ENCODE results near the gene LHFPL2. TPM values are rescaled to one million over a fixed set of nuclear protein-coding genes. Genes with fewer than 3 reads are reported as not detected.
A peak's percentile ranks its signal among the peaks of the same experiment; 100 is the strongest.

LHFPL2 gene
- polyA plus RNA-seq, 3 donors: 3.7 to 11.6 (median 7.3) TPM

DNA sequence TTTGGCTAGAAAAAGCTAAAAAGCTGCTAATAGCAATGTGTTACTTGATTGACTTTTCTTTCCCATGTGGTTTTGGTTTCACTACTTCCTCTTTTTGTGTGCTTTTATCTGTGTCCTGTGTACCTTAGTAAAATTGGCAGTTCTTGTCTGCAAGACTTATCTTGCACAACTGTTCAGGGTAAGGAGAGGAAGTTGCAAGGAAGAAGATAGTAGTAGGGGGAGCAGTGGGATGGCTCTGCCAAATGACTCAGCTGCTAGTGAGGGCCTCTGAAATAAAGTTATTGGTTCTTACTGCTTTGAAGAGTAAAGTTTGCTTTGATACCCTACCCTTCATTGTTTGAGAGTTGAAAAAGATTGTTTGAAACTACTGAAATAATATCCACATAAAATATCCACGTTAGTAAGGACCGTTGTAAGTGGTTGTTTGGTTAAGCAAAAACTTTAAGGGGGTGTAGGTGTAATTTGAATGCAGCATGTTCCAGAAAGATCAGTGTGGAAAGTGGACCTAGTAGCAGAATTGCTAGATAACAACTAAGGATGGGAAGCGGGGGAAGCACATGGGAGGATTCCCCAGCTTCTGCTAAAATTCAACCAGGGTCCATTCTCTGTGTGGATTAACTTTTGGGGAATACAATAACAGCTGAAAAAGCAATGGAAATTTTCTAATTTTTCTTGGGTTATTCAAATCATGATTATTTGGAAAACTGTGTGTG lies 164.6 kb downstream of the LHFPL2 start:
- no peaks in the 10 kb centered on the region for H4K20me1 ChIP-seq (ENCODE audit: insufficient read depth, low read length)
- H3K9me3 ChIP-seq (replicated peaks in 1 of 2; ENCODE audit: control insufficient read depth in 1 of 2, insufficient read depth in 1 of 2, low read length in 2 of 2): no peaks in the 10 kb centered on the region
- no peak overlapping the region for H2AFZ ChIP-seq (ENCODE audit: insufficient read depth, low read depth, low read length, poor library complexity, severe bottlenecking)
- H3K27ac ChIP-seq (ENCODE audit: low read depth in 1 of 2, low read length in 2 of 2): peak overlapping the region; percentile 19 to 82
- intact Hi-C loops (cut with micrococcal nuclease): loop anchor here in 1 of 2 donors (5.0 to 10.0 kb wide), 3 partner anchors 43 to 291 kb away; no protein-coding TSS in a partner anchor
- TF ChIP-seq, protein P1, sequence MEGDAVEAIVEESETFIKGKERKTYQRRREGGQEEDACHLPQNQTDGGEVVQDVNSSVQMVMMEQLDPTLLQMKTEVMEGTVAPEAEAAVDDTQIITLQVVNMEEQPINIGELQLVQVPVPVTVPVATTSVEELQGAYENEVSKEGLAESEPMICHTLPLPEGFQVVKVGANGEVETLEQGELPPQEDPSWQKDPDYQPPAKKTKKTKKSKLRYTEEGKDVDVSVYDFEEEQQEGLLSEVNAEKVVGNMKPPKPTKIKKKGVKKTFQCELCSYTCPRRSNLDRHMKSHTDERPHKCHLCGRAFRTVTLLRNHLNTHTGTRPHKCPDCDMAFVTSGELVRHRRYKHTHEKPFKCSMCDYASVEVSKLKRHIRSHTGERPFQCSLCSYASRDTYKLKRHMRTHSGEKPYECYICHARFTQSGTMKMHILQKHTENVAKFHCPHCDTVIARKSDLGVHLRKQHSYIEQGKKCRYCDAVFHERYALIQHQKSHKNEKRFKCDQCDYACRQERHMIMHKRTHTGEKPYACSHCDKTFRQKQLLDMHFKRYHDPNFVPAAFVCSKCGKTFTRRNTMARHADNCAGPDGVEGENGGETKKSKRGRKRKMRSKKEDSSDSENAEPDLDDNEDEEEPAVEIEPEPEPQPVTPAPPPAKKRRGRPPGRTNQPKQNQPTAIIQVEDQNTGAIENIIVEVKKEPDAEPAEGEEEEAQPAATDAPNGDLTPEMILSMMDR (IDR thresholded peaks at IDR 0.05): no peak
- peaks cover 51% of the 10 kb centered on the region for H3K4me1 Mint-ChIP-seq
- H3K9ac ChIP-seq (ENCODE audit: insufficient read depth, low read length, poor library complexity, severe bottlenecking): peak overlapping the region; percentile 2
- H3K79me2 ChIP-seq (ENCODE audit: insufficient read depth, low read length): peaks cover 7% of the 10 kb centered on the region
- no peaks in the 10 kb centered on the region for H3K27me3 ChIP-seq (ENCODE audit: control insufficient read depth in 2 of 2, insufficient read depth in 2 of 2, low read length in 2 of 2)
- peaks cover 9 to 29% of the 10 kb centered on the region in 2 donors for H3K36me3 ChIP-seq (replicated peaks in 1 of 2; ENCODE audit: control insufficient read depth in 1 of 2, insufficient read depth in 2 of 2, low read length in 2 of 2)
- H3K36me3 Mint-ChIP-seq: peaks cover 36 to 38% of the 10 kb centered on the region in 2 donors
- H3K27me3 Mint-ChIP-seq (ENCODE audit: low read depth in 3 of 3): no peaks in the 10 kb centered on the region
- H3K4me3 ChIP-seq (replicated peaks in 1 of 3; ENCODE audit: low read depth in 2 of 3, low read length in 3 of 3): peak overlapping the region in 1 of 3 experiments; percentile 37
- H3K4me1 ChIP-seq (ENCODE audit: control insufficient read depth in 1 of 2, insufficient read depth in 2 of 2, low read length in 2 of 2): peaks cover 39 to 46% of the 10 kb centered on the region in 2 donors
- peak overlapping the region in 1 of 2 donors; percentile 65 for H3K4me3 Mint-ChIP-seq
- WGBS (ENCODE audit: insufficient coverage): 20% methylated on average over 1 of the region's 3 CpGs
- H3K27ac Mint-ChIP-seq: peak overlapping the region; percentile 87 to 94 (median 93)
- H3K4me2 ChIP-seq (replicated peaks; ENCODE audit: extremely low read depth, low read length, poor library complexity, severe bottlenecking): peak overlapping the region; percentile 51
- DNase-seq: peak; percentile 84 to 92 (median 89)
- no peaks in the 10 kb centered on the region for H3K9me3 Mint-ChIP-seq

DNA sequence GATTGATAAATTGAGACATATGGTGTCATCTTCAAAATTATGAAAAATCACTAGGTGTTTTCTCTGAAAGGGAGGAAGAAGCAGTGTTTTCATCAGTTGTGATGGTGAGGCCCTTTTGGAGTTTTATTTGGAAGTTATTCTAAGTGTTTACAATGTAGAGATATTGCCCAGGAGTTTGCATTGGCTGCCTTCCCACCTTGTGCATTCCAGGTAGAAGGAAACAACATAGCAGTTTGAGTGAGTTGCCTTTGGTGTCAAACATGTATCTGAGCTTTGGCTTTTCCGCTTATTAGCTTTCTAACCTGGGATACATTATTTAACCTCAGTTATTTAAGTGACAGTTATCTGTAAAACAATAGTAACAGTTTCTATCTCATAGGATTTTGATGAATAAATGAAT lies 165.6 kb downstream of the LHFPL2 start:
- Histone ChIP-seq H3K36me3 (replicated peaks in 1 of 2; ENCODE audit: control insufficient read depth in 1 of 2, insufficient read depth in 2 of 2, low read length in 2 of 2) (peaks cover 0 to 19% of the 10 kb centered on the region in 2 donors), H3K27me3 (ENCODE audit: control insufficient read depth in 2 of 2, insufficient read depth in 2 of 2, low read length in 2 of 2) (no peaks in the 10 kb centered on the region), H3K4me3 (replicated peaks in 1 of 3; ENCODE audit: low read depth in 2 of 3, low read length in 3 of 3) (no peak overlapping the region), H3K9ac (ENCODE audit: insufficient read depth, low read length, poor library complexity, severe bottlenecking) (no peak overlapping the region), H2AFZ (ENCODE audit: insufficient read depth, low read depth, low read length, poor library complexity, severe bottlenecking) (no peak overlapping the region), H3K9me3 (replicated peaks in 1 of 2; ENCODE audit: control insufficient read depth in 1 of 2, insufficient read depth in 1 of 2, low read length in 2 of 2) (no peaks in the 10 kb centered on the region), H4K20me1 (ENCODE audit: insufficient read depth, low read length) (no peaks in the 10 kb centered on the region), H3K79me2 (ENCODE audit: insufficient read depth, low read length) (peaks cover 7% of the 10 kb centered on the region), H3K4me2 (replicated peaks; ENCODE audit: extremely low read depth, low read length, poor library complexity, severe bottlenecking) (no peak overlapping the region), H3K27ac (ENCODE audit: low read depth in 1 of 2, low read length in 2 of 2) (peak overlapping the region in 1 of 2 donors; percentile 82), H3K4me1 (ENCODE audit: control insufficient read depth in 1 of 2, insufficient read depth in 2 of 2, low read length in 2 of 2) (peaks cover 29 to 36% of the 10 kb centered on the region in 2 donors)
- H3K27me3 Mint-ChIP-seq (ENCODE audit: low read depth in 3 of 3): no peaks in the 10 kb centered on the region
- peak overlapping the region in 2 of 7 donors; percentile 87 to 94 for H3K27ac Mint-ChIP-seq
- intact Hi-C loops (cut with micrococcal nuclease): loop anchor here in 1 of 2 donors (5.0 to 10.0 kb wide), 3 partner anchors 44 to 292 kb away; no protein-coding TSS in a partner anchor
- peaks cover 40% of the 10 kb centered on the region for H3K4me1 Mint-ChIP-seq
- TF ChIP-seq, protein P1 (IDR thresholded peaks at IDR 0.05): no peak
- peaks cover 26 to 28% of the 10 kb centered on the region in 2 donors for H3K36me3 Mint-ChIP-seq
- WGBS (ENCODE audit: insufficient coverage): no CpG with 5 or more reads among the region's 1 CpG
- DNase-seq: no peak
- no peaks in the 10 kb centered on the region for H3K9me3 Mint-ChIP-seq
- H3K4me3 Mint-ChIP-seq: no peak overlapping the region

Data from CD14-positive monocyte (primary cell).